Calu3 (cell line): ENCODE results near the gene NEDD4L. TPM values are rescaled to one million over a fixed set of nuclear protein-coding genes. Genes with fewer than 3 reads are reported as not detected.

Experiments used
- BruUV-seq: library from RNA; stranded (reverse); fragments of 400-500 nt; replicated peaks from 2 replicates; lab custom pipeline; 2021; lab: Mats Ljungman, UMichigan
- CTCF ChIA-PET: fragments of 300-600 bp; sonication (Branson Sonifier 250); formaldehyde crosslinking; loops from one replicate; lab custom pipeline; 2022; ENCODE audit warnings: antibody characterized with exemption; lab: Charles Lee
- DNase-seq: peaks from one replicate; pipeline ENCODE4 v3.0.0; 2022
- H3K27ac Mint-ChIP-seq: one replicate; pipeline ENCODE4 v1.8.0; 2022; ENCODE audit warnings: mixed read lengths; ENCODE audit not compliant: unreplicated experiment
- H3K27me3 Mint-ChIP-seq: one replicate; pipeline ENCODE4 v1.8.0; 2022; ENCODE audit warnings: mixed read lengths; ENCODE audit not compliant: unreplicated experiment
- H3K36me3 Mint-ChIP-seq: one replicate; pipeline ENCODE4 v1.8.0; 2022; ENCODE audit warnings: mild to moderate bottlenecking, moderate library complexity, mixed read lengths; ENCODE audit not compliant: insufficient read depth, unreplicated experiment
- H3K4me1 Mint-ChIP-seq: one replicate; pipeline ENCODE4 v1.8.0; 2022; ENCODE audit warnings: mild to moderate bottlenecking, low read depth, mixed read lengths; ENCODE audit not compliant: unreplicated experiment
- H3K4me3 Mint-ChIP-seq: one replicate; pipeline ENCODE4 v1.8.0; 2022; ENCODE audit warnings: mild to moderate bottlenecking, low read depth, moderate library complexity, mixed read lengths; ENCODE audit not compliant: unreplicated experiment
- H3K9me3 Mint-ChIP-seq: one replicate; pipeline ENCODE4 v1.8.0; 2022; ENCODE audit warnings: low read depth, mixed read lengths; ENCODE audit not compliant: unreplicated experiment
- CTCF ChIP-seq: fragments of 200-600 bp; IDR thresholded peaks from one replicate; pipeline ENCODE4 v1.8.0; 2022; ENCODE audit warnings: antibody characterized with exemption; ENCODE audit not compliant: unreplicated experiment
- intact Hi-C: fragments of 100-400 bp; cut with micrococcal nuclease; formaldehyde crosslinking; loops from one replicate; pipeline ENCODE4 v1.10.0; 2022; ENCODE audit not compliant: unreplicated experiment
- total RNA-seq: library from RNA; stranded (reverse); gene quantifications from 2 replicates; pipeline ENCODE4 v1.2.3, GENCODE V29; 2022

NEDD4L gene
- total RNA-seq, 1 experiment from 2014 or later, result 213 TPM

GRCh38 chr18:58069721-58070292 is 25.8 kb downstream of the NEDD4L start:
- no peak for DNase-seq
- intact Hi-C loops, result no loop called here
- CTCF ChIA-PET, result interaction anchor here (1.5 kb wide), 1 partner anchor 27 kb away, joined by 4 read pairs; the partner anchor contains the start of gene NEDD4L
- peaks cover 45% of the 10 kb centered on the region for H3K4me1 Mint-ChIP-seq
- no TSS peak for BruUV-seq
- H3K9me3 Mint-ChIP-seq, result no peaks in the 10 kb centered on the region
- H3K27ac Mint-ChIP-seq, result no peak overlapping the region
- TF ChIP-seq CTCF, result no peak
- peaks cover 13% of the 10 kb centered on the region for H3K36me3 Mint-ChIP-seq
- no peaks in the 10 kb centered on the region for H3K27me3 Mint-ChIP-seq
- H3K4me3 Mint-ChIP-seq, result no peak overlapping the region

DNA sequence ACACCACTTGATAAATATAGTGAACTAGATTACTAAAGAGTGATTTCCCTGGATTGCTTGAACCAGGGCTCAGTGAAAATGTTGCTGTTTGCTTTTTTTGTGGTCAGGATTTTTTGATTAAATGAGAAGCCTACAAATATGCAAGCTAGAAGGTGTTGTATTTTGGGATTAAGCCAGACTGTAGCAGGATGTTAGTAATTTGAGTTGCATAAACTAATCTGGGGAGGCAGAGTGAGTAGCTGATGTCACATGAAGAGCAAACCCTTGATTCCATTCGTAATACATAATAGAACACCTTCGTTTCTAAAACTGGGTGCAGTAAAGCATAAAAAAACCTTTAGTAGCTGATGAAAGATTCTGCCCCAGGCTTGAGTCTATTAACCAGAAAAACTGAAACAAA is 32.0 kb downstream of the NEDD4L start:
- peaks cover 17% of the 10 kb centered on the region for H3K36me3 Mint-ChIP-seq
- H3K27me3 Mint-ChIP-seq, result no peaks in the 10 kb centered on the region
- H3K9me3 Mint-ChIP-seq, result no peaks in the 10 kb centered on the region
- no TSS peak for BruUV-seq
- DNase-seq, result no peak
- TF ChIP-seq CTCF, result no peak
- CTCF ChIA-PET, result no interaction called here
- no peak overlapping the region for H3K4me3 Mint-ChIP-seq
- no peak overlapping the region for H3K27ac Mint-ChIP-seq
- peaks cover 59% of the 10 kb centered on the region for H3K4me1 Mint-ChIP-seq
- intact Hi-C loops, result no loop called here

- no peak for TF ChIP-seq CTCF
- Mint-ChIP-seq H3K4me1 (peaks cover 51% of the 10 kb centered on the region), H3K36me3 (peaks cover 12% of the 10 kb centered on the region), H3K27me3 (no peaks in the 10 kb centered on the region), H3K4me3 (no peak overlapping the region), H3K9me3 (no peaks in the 10 kb centered on the region), H3K27ac (no peak overlapping the region)
- DNase-seq, result no peak
- CTCF ChIA-PET, result interaction anchor here (0.6 kb wide), 1 partner anchor 30 kb away, joined by 3 read pairs; no protein-coding TSS in a partner anchor
- no TSS peak for BruUV-seq
- intact Hi-C loops, result no loop called here
Measured at GRCh38 chr18:58077329-58077728, 33.3 kb downstream of the NEDD4L start.

DNA sequence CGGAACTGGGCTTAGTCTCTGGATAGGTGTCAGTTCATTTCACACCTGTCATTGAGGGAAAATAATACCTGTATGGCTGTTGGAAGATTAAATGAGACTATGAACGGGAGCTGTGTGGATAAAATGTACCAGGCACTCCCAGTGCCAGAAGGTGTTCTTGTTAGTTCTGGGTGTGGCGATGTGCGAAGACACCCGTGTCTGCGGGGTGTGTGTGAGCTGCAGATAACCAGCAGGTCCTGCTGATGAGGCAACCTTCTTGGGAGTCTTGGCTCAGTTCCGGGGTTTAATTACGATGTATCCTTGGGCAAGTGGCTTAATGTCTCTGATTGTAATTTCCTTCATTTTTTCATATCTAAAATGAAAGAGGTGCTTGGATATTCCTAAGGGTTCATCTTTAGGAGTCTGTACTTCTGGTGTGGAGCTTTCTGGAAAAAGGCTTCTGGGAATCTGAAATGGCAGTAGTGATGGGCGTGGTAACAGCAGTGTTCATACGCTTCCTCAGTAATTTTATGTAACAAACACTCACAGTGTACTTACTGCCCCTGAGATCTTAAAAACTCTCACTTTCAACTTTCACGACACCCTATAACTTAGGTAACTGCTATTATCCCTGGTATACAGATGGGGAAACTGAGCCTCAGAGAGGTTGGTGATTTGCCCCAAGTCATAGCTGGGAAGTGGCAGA is 35.0 kb downstream of the NEDD4L start:
- no TSS peak for BruUV-seq
- no peak for TF ChIP-seq CTCF
- DNase-seq, result no peak
- H3K9me3 Mint-ChIP-seq, result no peaks in the 10 kb centered on the region
- H3K4me3 Mint-ChIP-seq, result no peak overlapping the region
- H3K27me3 Mint-ChIP-seq, result no peaks in the 10 kb centered on the region
- peaks cover 8% of the 10 kb centered on the region for H3K36me3 Mint-ChIP-seq
- peaks cover 41% of the 10 kb centered on the region for H3K4me1 Mint-ChIP-seq
- CTCF ChIA-PET, result no interaction called here
- intact Hi-C loops, result no loop called here
- H3K27ac Mint-ChIP-seq, result no peak overlapping the region
